Activated CD8-positive, alpha-beta T cell treated with anti-CD3 and anti-CD28 coated beads, Interleukin-2, amount 10 ng/mL, durations not matched to agents 7 days and 5 days (primary cell): ENCODE data around the gene HSD17B1. TPM values are rescaled to one million over a fixed set of nuclear protein-coding genes. Genes with fewer than 3 reads are reported as not detected.
"Not testable (repeated sequence)": the region's sequence is repeated elsewhere in the genome, so short reads cannot be mapped to it uniquely, and the experiment has no call there.

ENCODE experiments used
- ATAC-seq: fragments of 150-1000 bp; cut with Tn5 transposase; one replicate; pipeline ENCODE4 v1.10.0; 2021; ENCODE audit warnings: moderate library complexity
- CTCF ChIA-PET: fragments of 350-600 bp; sonication (Branson Sonifier 250); formaldehyde crosslinking; loops from one replicate; lab custom pipeline; 2021; ENCODE audit warnings: antibody characterized with exemption; lab: Charles Lee
- POLR2A ChIA-PET: fragments of 350-600 bp; sonication (Branson Sonifier 250); formaldehyde crosslinking; loops from one replicate; lab custom pipeline; 2021; ENCODE audit warnings: antibody characterized with exemption; lab: Charles Lee
- DNase-seq: peaks from one replicate; pipeline ENCODE4 v3.0.0-alpha.2; 2020
- H3K27ac Mint-ChIP-seq: one replicate; pipeline ENCODE4 v1.8.0; 2021; ENCODE audit warnings: mild to moderate bottlenecking, mixed read lengths
- H3K27me3 Mint-ChIP-seq: one replicate; pipeline ENCODE4 v1.8.0; 2021; ENCODE audit warnings: low read depth, mixed read lengths
- H3K36me3 Mint-ChIP-seq: one replicate; pipeline ENCODE4 v1.8.0; 2021; ENCODE audit warnings: low read depth, mixed read lengths
- H3K4me1 Mint-ChIP-seq: one replicate; pipeline ENCODE4 v1.8.0; 2021; ENCODE audit warnings: low read depth, mixed read lengths
- H3K4me3 Mint-ChIP-seq: one replicate; pipeline ENCODE4 v1.8.0; 2021; ENCODE audit warnings: mild to moderate bottlenecking, mixed read lengths
- H3K9me3 Mint-ChIP-seq: one replicate; pipeline ENCODE4 v1.8.0; 2022; ENCODE audit warnings: mixed read lengths; ENCODE audit not compliant: insufficient read depth
- total RNA-seq, 2 experiments: library from RNA; stranded (reverse); gene quantifications; one replicate each; pipeline ENCODE4 v1.2.3, GENCODE V29; 2021

The HSD17B1 gene
- total RNA-seq, 2 experiments from 2014 or later: 0.53 to 0.60 TPM

DNA sequence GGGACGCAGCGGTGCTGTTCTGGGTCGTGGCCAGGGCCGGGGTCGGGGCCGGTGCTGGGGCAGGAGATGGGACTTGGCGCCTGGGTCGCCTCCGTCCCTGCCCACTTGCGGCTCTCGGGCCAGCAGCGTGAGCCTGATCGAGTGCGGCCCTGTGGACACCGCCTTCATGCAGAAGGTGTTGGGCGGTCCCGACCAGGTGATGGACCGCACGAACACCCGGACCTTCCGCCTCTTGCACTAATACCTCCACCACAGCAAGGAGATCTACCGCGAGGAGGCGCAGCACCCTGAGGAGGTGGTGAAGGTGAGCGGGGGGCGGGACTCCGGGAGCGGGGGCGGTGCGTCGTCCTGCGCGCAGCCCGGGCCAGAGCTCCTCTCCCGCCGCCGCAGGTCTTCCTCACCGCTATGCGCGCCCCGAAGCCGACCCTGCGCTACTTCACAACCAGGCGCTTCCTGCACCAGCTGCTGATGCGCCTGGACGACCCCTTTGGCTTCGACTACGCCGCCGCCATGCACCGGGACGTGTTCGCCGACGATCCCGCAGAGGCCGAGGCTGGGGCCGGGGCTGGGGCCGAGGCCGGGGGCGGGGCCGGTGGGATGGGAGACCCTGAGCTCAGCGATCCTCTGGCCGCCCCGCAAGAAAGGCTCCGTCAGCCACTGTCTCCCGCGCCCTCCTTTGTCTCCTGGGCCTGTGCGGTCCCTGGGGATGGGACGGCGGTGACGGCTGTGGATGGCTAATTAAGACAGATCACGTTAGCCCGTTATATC is 4.5 kb upstream of the HSD17B1 start:
- ATAC-seq: peak; percentile 89
- H3K4me3 Mint-ChIP-seq: peak overlapping the region; percentile 38
- H3K4me1 Mint-ChIP-seq: peaks cover 22% of the 10 kb centered on the region
- CTCF ChIA-PET: interaction anchor here (0.6 to 2.1 kb wide), 14 partner anchors 10 to 380 kb away, joined by 3 to 15 read pairs (median 4); partner anchors contain the start of genes CAVIN1, MLX, NAGLU and PSMC3IP
- H3K9me3 Mint-ChIP-seq: no peaks in the 10 kb centered on the region
- POLR2A ChIA-PET: interaction anchor here (0.6 kb wide), 1 partner anchor 185 kb away, joined by 6 read pairs; no protein-coding TSS in a partner anchor
- peaks cover 1% of the 10 kb centered on the region for H3K36me3 Mint-ChIP-seq
- H3K27me3 Mint-ChIP-seq: no peaks in the 10 kb centered on the region
- H3K27ac Mint-ChIP-seq: no peak overlapping the region
- peak; percentile 84 for DNase-seq

- POLR2A ChIA-PET: no interaction called here
- Mint-ChIP-seq H3K9me3 (no peaks in the 10 kb centered on the region), H3K36me3 (peaks cover 1% of the 10 kb centered on the region), H3K4me1 (peaks cover 28% of the 10 kb centered on the region), H3K4me3 (peak overlapping the region; percentile 38), H3K27ac (peak overlapping the region; percentile 46), H3K27me3 (no peaks in the 10 kb centered on the region)
- ATAC-seq (no peak), DNase-seq (no peak)
- CTCF ChIA-PET: interaction anchor here (1.0 to 2.1 kb wide), 7 partner anchors 10 to 214 kb away, joined by 3 to 15 read pairs (median 4); partner anchors contain the start of genes MLX, NAGLU and PSMC3IP
Observed at GRCh38 chr17:42548993-42549755, 3.5 kb upstream of the HSD17B1 start.

GRCh38 chr17:42553161-42553818 is 567 bp downstream of the HSD17B1 start:
- H3K27ac Mint-ChIP-seq: peak overlapping the region; percentile 68
- no peaks in the 10 kb centered on the region for H3K9me3 Mint-ChIP-seq
- no peak for ATAC-seq
- H3K36me3 Mint-ChIP-seq: peaks cover 1% of the 10 kb centered on the region
- no peak for DNase-seq
- H3K27me3 Mint-ChIP-seq: no peaks in the 10 kb centered on the region
- ChIA-PET CTCF (interaction anchor here (1.2 to 1.6 kb wide), 2 partner anchors 15 to 26 kb away, joined by 3 to 4 read pairs; no protein-coding TSS in a partner anchor), POLR2A (interaction anchor here (1.9 to 2.1 kb wide), 3 partner anchors 12 to 25 kb away, joined by 8 read pairs; partner anchors contain the start of genes MLX and PSMC3IP)
- peak overlapping the region; percentile 87 for H3K4me3 Mint-ChIP-seq
- peaks cover 38% of the 10 kb centered on the region for H3K4me1 Mint-ChIP-seq

DNA sequence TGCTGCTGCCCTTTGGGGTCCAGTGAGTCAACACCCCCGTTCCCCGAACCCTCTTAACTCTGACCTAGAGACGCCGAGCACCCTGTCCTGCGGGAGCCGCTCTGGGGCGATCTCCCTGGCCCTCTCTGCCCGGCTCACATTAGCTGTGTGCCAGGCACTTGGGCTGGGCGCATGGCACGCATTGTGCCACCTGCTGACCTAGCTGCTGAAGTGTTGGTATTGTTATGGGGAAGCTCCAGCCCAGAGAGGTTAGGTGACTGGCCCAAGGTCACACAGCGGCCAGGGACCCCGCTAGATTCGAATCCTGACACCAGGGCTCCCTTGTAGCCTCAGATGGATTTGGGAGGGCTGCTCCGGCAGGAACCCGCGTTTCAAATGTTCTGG is 1.1 kb downstream of the HSD17B1 start:
- no peaks in the 10 kb centered on the region for H3K9me3 Mint-ChIP-seq
- POLR2A ChIA-PET: interaction anchor here (1.0 to 2.1 kb wide), 6 partner anchors 13 to 56 kb away, joined by 3 to 8 read pairs (median 8); partner anchors contain the start of genes MLX, NAGLU, PSMC3IP and RETREG3

GRCh38 chr17:42554250-42555121 is 1.8 kb downstream of the HSD17B1 start:
- CTCF ChIA-PET: interaction anchor here (0.6 to 1.6 kb wide), 5 partner anchors 16 to 270 kb away, joined by 3 to 4 read pairs (median 3); partner anchors contain the start of genes BECN1 and CAVIN1
- H3K36me3 Mint-ChIP-seq: peaks cover 1% of the 10 kb centered on the region
- H3K27me3 Mint-ChIP-seq: no peaks in the 10 kb centered on the region

More for the DNA sequence above, 1.1 kb downstream of the HSD17B1 start:
- Mint-ChIP-seq H3K4me3 (peak overlapping the region; percentile 87), H3K27ac (peak overlapping the region; percentile 93), H3K36me3 (peaks cover 1% of the 10 kb centered on the region), H3K4me1 (peaks cover 35% of the 10 kb centered on the region), H3K27me3 (no peaks in the 10 kb centered on the region)
- CTCF ChIA-PET: interaction anchor here (0.6 to 1.6 kb wide), 3 partner anchors 16 to 131 kb away, joined by 3 to 4 read pairs (median 3); partner anchors contain the start of gene CAVIN1
- DNase-seq (no peak), ATAC-seq (no peak)

DNA sequence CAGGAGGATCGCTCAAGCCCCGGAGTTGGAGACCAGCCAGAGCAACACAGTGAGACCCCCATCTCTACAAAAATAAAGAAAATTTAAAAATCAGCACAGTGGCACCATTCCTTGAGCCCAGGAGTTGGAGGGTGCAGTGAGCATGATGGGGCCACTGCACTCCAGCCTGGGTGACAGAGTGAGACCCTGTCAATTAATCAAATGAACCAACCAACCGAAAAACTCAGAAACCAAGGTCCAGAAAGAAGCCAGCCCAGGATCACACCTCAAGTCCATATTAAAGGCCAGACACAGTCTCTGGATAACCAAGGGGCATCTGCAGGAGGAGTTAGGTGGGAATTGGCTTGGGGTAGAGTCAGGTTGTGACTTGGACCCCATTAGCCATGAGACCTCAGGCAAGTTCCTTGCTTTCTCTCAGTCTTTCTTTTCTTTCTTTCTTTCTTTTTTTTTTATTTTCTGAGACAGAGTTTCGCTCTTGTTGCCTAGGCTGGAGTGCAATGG is 2.4 kb downstream of the HSD17B1 start:
- ChIA-PET POLR2A (interaction anchor here (0.5 to 2.1 kb wide), 8 partner anchors 8 to 842 kb away, joined by 3 to 8 read pairs (median 6); partner anchors contain the start of genes MLX, NAGLU, PSMC3IP and RETREG3), CTCF (interaction anchor here (0.9 to 1.6 kb wide), 3 partner anchors 17 to 269 kb away, joined by 3 to 4 read pairs (median 3); partner anchors contain the start of gene BECN1)
- H3K36me3 Mint-ChIP-seq: peaks cover 1% of the 10 kb centered on the region
- DNase-seq: no peak
- H3K27me3 Mint-ChIP-seq: no peaks in the 10 kb centered on the region
- no peaks in the 10 kb centered on the region for H3K9me3 Mint-ChIP-seq
- H3K27ac Mint-ChIP-seq: peak overlapping the region; percentile 93
- H3K4me1 Mint-ChIP-seq: peaks cover 31% of the 10 kb centered on the region
- no peak for ATAC-seq
- peak overlapping the region; percentile 87 for H3K4me3 Mint-ChIP-seq

More at GRCh38 chr17:42554250-42555121, 1.8 kb downstream of the HSD17B1 start:
- POLR2A ChIA-PET: interaction anchor here (0.5 to 2.1 kb wide), 8 partner anchors 8 to 843 kb away, joined by 3 to 8 read pairs (median 6); partner anchors contain the start of genes MLX, NAGLU, PSMC3IP and RETREG3
- peaks cover 29% of the 10 kb centered on the region for H3K4me1 Mint-ChIP-seq
- peak overlapping the region; percentile 87 for H3K4me3 Mint-ChIP-seq
- H3K27ac Mint-ChIP-seq: peak overlapping the region; percentile 93
- H3K9me3 Mint-ChIP-seq: no peaks in the 10 kb centered on the region
- DNase-seq (peak; percentile 89), ATAC-seq (peak; percentile 92)

DNA sequence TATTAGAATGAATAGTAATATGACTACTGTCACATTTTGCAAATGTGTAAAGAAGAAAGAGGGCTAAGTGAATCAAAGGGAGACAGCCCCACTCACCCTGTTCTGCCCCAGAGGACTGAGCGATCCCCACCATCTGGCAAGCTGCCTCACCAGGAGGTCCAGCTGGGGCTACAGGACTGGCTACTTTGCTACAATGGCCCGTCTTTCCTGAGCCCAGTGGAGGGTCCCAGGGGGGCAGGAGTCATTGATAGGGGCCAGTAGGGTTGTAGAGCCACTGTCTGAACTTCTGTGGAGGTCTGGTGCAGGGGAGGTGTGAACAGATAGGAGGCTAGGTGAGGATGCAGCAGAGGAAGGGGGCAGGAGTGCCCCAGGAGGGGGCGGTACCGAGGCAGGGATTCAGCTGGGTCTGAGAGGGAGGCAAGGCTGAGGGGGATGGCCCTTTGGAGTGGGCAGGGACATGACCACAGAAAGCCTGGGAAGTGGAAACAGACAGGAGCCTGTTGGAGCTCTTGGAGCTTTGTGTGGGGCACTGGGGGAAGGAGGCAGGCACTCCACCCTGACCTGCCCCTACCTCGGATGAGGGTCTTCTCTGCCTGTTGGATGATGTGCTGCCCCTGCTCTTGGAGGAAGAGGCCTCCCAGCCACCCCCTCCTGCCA is 3.4 kb downstream of the HSD17B1 start:
- DNase-seq, H3K27me3 Mint-ChIP-seq, H3K27ac Mint-ChIP-seq, H3K9me3 Mint-ChIP-seq, ATAC-seq, H3K36me3 Mint-ChIP-seq, CTCF ChIA-PET, POLR2A ChIA-PET: not testable (repeated sequence)
- Mint-ChIP-seq H3K4me3 (peak overlapping the region; percentile 87), H3K4me1 (peaks cover 33% of the 10 kb centered on the region)

DNA sequence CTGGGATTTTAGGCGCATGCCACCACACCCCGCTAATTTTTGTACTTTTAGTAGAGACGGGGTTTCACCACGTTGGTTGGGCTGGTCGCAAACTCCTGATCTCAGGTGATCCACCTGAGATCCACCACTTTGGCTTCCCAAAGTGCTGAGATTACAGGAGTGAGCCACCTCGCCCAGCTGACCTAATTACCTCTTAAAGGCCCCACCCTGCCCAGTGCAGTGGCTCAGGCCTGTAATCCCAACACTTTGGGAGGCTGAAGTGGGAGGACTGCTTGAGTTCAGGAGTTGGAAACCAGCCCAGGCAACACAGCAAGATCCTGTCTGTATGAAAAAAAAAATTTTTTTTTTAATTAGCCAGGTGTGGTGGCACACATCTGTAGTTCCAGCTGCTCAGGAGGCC is 6.4 kb downstream of the HSD17B1 start:
- DNase-seq (no peak), ATAC-seq (no peak)
- Mint-ChIP-seq H3K27me3 (no peaks in the 10 kb centered on the region), H3K27ac (no peak overlapping the region), H3K4me3 (no peak overlapping the region), H3K4me1 (peaks cover 45% of the 10 kb centered on the region), H3K9me3 (no peaks in the 10 kb centered on the region), H3K36me3 (peaks cover 13% of the 10 kb centered on the region)
- ChIA-PET POLR2A (interaction anchor here (0.6 to 1.0 kb wide), 2 partner anchors 15 to 460 kb away, joined by 3 to 4 read pairs; no protein-coding TSS in a partner anchor), CTCF (interaction anchor here (1.0 to 1.2 kb wide), 2 partner anchors 11 to 18 kb away, joined by 4 to 6 read pairs; no protein-coding TSS in a partner anchor)

GRCh38 chr17:42560246-42560645 is 7.5 kb downstream of the HSD17B1 start:
- Mint-ChIP-seq H3K36me3 (peaks cover 24% of the 10 kb centered on the region), H3K4me3 (no peak overlapping the region), H3K4me1 (peaks cover 47% of the 10 kb centered on the region), H3K9me3 (no peaks in the 10 kb centered on the region), H3K27me3 (no peaks in the 10 kb centered on the region), H3K27ac (no peak overlapping the region)
- no peak for DNase-seq
- CTCF ChIA-PET: interaction anchor here (1.2 kb wide), 1 partner anchor 12 kb away, joined by 6 read pairs; no protein-coding TSS in a partner anchor
- no peak for ATAC-seq
- POLR2A ChIA-PET: interaction anchor here (1.0 kb wide), 1 partner anchor 16 kb away, joined by 4 read pairs; no protein-coding TSS in a partner anchor
